Measurements from ENCODE around the gene IL6R. TPM values are rescaled to one million over a fixed set of nuclear protein-coding genes. Genes with fewer than 3 reads are reported as not detected.

The IL6R gene
- total RNA-seq, 1 experiment from 2014 or later: 4.9 TPM

DNA sequence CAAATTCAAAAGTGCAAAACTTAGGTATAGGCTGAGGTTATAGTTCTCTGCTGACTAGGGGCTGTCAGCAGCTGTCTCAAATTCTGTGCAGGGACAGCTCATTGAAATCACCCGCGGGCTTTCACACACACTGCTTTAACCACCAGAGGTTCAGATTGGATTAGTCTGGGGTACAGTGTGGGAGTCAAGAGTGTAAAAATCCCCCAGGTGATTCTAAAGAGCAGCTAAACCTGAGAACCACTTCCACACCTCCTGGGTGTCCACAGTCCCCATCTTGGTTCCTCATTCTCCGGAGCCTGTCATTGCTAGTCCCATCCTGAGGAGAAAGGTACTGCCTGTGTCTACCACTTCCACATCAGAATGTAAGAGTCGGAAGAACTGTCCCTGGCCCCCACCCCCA, 87.0 kb downstream of the IL6R start:
- H3K27ac Mint-ChIP-seq (ENCODE audit: unreplicated experiment): no peak overlapping the region
- H3K4me1 ChIP-seq: 0 out of 2 replicates have a peak, but pooled peaks cover 5% of the 10 kb centered on the region
- ChIA-PET POLR2A (no interaction called here), CTCF (no interaction called here)
- H3K4me3 ChIP-seq (ENCODE audit: low read depth, low read length): no peak overlapping the region
- H3K9me3 Mint-ChIP-seq (ENCODE audit: unreplicated experiment): no peaks in the 10 kb centered on the region
- intact Hi-C loops (cut with micrococcal nuclease; ENCODE audit: unreplicated experiment): no loop called here
- TF ChIP-seq, protein P1, sequence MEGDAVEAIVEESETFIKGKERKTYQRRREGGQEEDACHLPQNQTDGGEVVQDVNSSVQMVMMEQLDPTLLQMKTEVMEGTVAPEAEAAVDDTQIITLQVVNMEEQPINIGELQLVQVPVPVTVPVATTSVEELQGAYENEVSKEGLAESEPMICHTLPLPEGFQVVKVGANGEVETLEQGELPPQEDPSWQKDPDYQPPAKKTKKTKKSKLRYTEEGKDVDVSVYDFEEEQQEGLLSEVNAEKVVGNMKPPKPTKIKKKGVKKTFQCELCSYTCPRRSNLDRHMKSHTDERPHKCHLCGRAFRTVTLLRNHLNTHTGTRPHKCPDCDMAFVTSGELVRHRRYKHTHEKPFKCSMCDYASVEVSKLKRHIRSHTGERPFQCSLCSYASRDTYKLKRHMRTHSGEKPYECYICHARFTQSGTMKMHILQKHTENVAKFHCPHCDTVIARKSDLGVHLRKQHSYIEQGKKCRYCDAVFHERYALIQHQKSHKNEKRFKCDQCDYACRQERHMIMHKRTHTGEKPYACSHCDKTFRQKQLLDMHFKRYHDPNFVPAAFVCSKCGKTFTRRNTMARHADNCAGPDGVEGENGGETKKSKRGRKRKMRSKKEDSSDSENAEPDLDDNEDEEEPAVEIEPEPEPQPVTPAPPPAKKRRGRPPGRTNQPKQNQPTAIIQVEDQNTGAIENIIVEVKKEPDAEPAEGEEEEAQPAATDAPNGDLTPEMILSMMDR (IDR thresholded peaks at IDR 0.05; ENCODE audit: insufficient read depth in 1 of 2, low read depth in 1 of 2, low read length in 1 of 2, severe bottlenecking in 1 of 2, unreplicated experiment in 1 of 2): no peak
- H3K36me3 Mint-ChIP-seq (ENCODE audit: insufficient read depth, unreplicated experiment): peaks cover 5% of the 10 kb centered on the region
- no peaks in the 10 kb centered on the region for H3K9me3 ChIP-seq
- no peak overlapping the region for H3K4me3 Mint-ChIP-seq (ENCODE audit: unreplicated experiment)
- H3K36me3 ChIP-seq (ENCODE audit: control insufficient read depth, insufficient read depth, low read length): no peaks in the 10 kb centered on the region
- H3K27me3 ChIP-seq (replicated peaks; ENCODE audit: control insufficient read depth, insufficient read depth, low read length): no peaks in the 10 kb centered on the region; the same call in 1 of the 2 replicates
- peaks cover 8% of the 10 kb centered on the region for H3K27me3 Mint-ChIP-seq (ENCODE audit: insufficient read depth, unreplicated experiment)
- no peak for DNase-seq
- BruUV-seq (replicated peaks): no TSS peak
- H3K4me1 Mint-ChIP-seq (ENCODE audit: low read depth, unreplicated experiment): peaks cover 6% of the 10 kb centered on the region

- no TSS peak for BruUV-seq (replicated peaks)
- POLR2A ChIA-PET: no interaction called here
- Mint-ChIP-seq H3K27me3 (ENCODE audit: insufficient read depth, unreplicated experiment) (peaks cover 8% of the 10 kb centered on the region), H3K9me3 (ENCODE audit: unreplicated experiment) (no peaks in the 10 kb centered on the region), H3K4me3 (ENCODE audit: unreplicated experiment) (no peak overlapping the region), H3K36me3 (ENCODE audit: insufficient read depth, unreplicated experiment) (peaks cover 6% of the 10 kb centered on the region), H3K27ac (ENCODE audit: unreplicated experiment) (no peak overlapping the region), H3K4me1 (ENCODE audit: low read depth, unreplicated experiment) (peaks cover 7% of the 10 kb centered on the region)
- Histone ChIP-seq H3K4me3 (ENCODE audit: low read depth, low read length) (no peak overlapping the region), H3K4me1 (0 out of 2 replicates have a peak, but pooled peaks cover 7% of the 10 kb centered on the region), H3K36me3 (ENCODE audit: control insufficient read depth, insufficient read depth, low read length) (no peaks in the 10 kb centered on the region), H3K9me3 (no peaks in the 10 kb centered on the region), H3K27me3 (replicated peaks; ENCODE audit: control insufficient read depth, insufficient read depth, low read length) (no peaks in the 10 kb centered on the region; the same call in 1 of the 2 replicates)
- TF ChIP-seq, protein P1 (IDR thresholded peaks at IDR 0.05; ENCODE audit: insufficient read depth in 1 of 2, low read depth in 1 of 2, low read length in 1 of 2, severe bottlenecking in 1 of 2, unreplicated experiment in 1 of 2): no peak
- CTCF ChIA-PET: interaction anchor here (0.7 kb wide), 1 partner anchor 49 kb away, joined by 3 read pairs; no protein-coding TSS in a partner anchor
- no peak for DNase-seq
- intact Hi-C loops (cut with micrococcal nuclease; ENCODE audit: unreplicated experiment): no loop called here
Observed at GRCh38 chr1:154493276-154493675, 88.1 kb downstream of the IL6R start.

DNA sequence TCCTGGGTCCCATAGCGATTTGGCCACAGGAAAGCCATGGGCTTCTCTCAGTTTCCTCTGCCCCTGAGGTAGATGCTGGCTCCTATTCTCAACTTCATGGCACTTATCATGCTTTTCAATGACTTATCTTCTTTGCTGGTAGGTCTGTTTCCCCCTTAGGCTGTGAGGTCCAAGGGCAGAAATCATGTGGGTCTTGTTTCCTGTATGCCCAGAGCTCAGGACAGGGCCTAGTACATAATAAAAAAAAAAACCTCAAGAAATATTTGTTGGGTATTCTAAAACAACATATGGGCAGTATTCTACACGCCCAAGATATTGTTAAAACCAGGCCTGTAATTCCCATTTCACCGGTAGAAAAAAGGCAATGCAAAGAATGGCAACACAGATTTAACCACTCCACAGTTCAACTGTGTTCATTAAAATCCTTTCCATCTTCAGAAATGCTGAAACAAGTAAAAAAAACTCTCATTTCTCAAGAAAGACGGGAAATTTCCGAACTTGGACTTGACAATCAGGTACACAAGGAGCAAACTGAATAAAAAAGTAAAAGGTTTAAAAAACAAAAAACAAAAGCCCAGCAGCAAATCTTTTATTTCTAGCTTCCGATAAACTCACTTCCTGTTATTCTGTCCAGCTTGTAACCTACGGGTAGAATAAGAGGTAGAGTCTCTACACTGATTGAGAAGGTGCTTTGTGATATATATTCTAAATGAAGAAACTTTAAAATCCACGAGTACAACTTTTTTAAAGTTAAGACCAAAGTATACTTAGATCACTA, 90.5 kb downstream of the IL6R start:
- ChIA-PET POLR2A (no interaction called here), CTCF (no interaction called here)
- H3K27ac Mint-ChIP-seq (ENCODE audit: unreplicated experiment): no peak overlapping the region
- Histone ChIP-seq H3K36me3 (ENCODE audit: control insufficient read depth, insufficient read depth, low read length) (no peaks in the 10 kb centered on the region), H3K4me1 (0 out of 2 replicates have a peak, but pooled peaks cover 7% of the 10 kb centered on the region), H3K4me3 (ENCODE audit: low read depth, low read length) (no peak overlapping the region), H3K27me3 (replicated peaks; ENCODE audit: control insufficient read depth, insufficient read depth, low read length) (peaks cover 2% of the 10 kb centered on the region; the same call in 1 of the 2 replicates), H3K9me3 (peaks cover 3% of the 10 kb centered on the region; the same call in 1 of the 2 replicates)
- peaks cover 6% of the 10 kb centered on the region for H3K36me3 Mint-ChIP-seq (ENCODE audit: insufficient read depth, unreplicated experiment)
- TF ChIP-seq, protein P1 (IDR thresholded peaks at IDR 0.05; ENCODE audit: insufficient read depth in 1 of 2, low read depth in 1 of 2, low read length in 1 of 2, severe bottlenecking in 1 of 2, unreplicated experiment in 1 of 2): no peak
- intact Hi-C loops (cut with micrococcal nuclease; ENCODE audit: unreplicated experiment): no loop called here
- DNase-seq: no peak
- no TSS peak for BruUV-seq (replicated peaks)
- peaks cover 14% of the 10 kb centered on the region for H3K27me3 Mint-ChIP-seq (ENCODE audit: insufficient read depth, unreplicated experiment)
- no peaks in the 10 kb centered on the region for H3K9me3 Mint-ChIP-seq (ENCODE audit: unreplicated experiment)
- peaks cover 7% of the 10 kb centered on the region for H3K4me1 Mint-ChIP-seq (ENCODE audit: low read depth, unreplicated experiment)
- no peak overlapping the region for H3K4me3 Mint-ChIP-seq (ENCODE audit: unreplicated experiment)
